ENCODE results near the gene GSTM1. TPM values are rescaled to one million over a fixed set of nuclear protein-coding genes. Genes with fewer than 3 reads are reported as not detected.
"Not testable (repeated sequence)": the region's sequence is repeated elsewhere in the genome, so short reads cannot be mapped to it uniquely, and the experiment has no call there.

GSTM1 gene
- total RNA-seq, 2 donors from 2014 or later = 19.5 TPM; not detected in 1

- Histone ChIP-seq H3K27ac (no peak overlapping the region), H3K9me3 (no peaks in the 10 kb centered on the region), H3K4me3 (no peak overlapping the region), H3K4me1 (peaks cover 23% of the 10 kb centered on the region), H3K27me3 (no peaks in the 10 kb centered on the region), H3K36me3 (replicated peaks in 1 of 2; ENCODE audit: insufficient read depth in 1 of 2, low read depth in 2 of 2) (no peaks in the 10 kb centered on the region)
- no peak for ATAC-seq
- no peak for DNase-seq
- TF ChIP-seq CTCF (IDR thresholded peaks at IDR 0.05) = no peak
- TF ChIP-seq POLR2A (IDR thresholded peaks at IDR 0.05) = no peak
- WGBS, 2 donors = 35 to 62% methylated on average over 1 of the region's 1 CpG
- intact Hi-C loops (cut with DNase I) = no loop called here
These were observed 22.9 kb upstream of the GSTM1 start for GRCh38 chr1:109664671-109665070.

- H3K27me3 ChIP-seq = no peaks in the 10 kb centered on the region
- peak; percentile 91 to 96 (median 93) for DNase-seq
- ATAC-seq = peak; percentile 99
- TF ChIP-seq POLR2A (IDR thresholded peaks at IDR 0.05) = peak in 1 of 3 donors; percentile 28
- no peak for TF ChIP-seq CTCF (IDR thresholded peaks at IDR 0.05)
- peak within 1 kb of the TSS in 3 of 4 donors; percentile 10 to 20 (median 16) for H3K27ac ChIP-seq
- H3K9me3 ChIP-seq = no peaks in the 10 kb centered on the region
- WGBS, 2 donors = 8 to 16% methylated on average over 10 to 22 of the region's 22 CpGs
- peaks cover 12% of the 10 kb centered on the region for H3K4me1 ChIP-seq
- intact Hi-C loops (cut with DNase I) = no loop called here
- H3K36me3 ChIP-seq (replicated peaks in 1 of 2; ENCODE audit: insufficient read depth in 1 of 2, low read depth in 2 of 2) = no peaks in the 10 kb centered on the region
- peak within 1 kb of the TSS; percentile 24 to 37 for H3K4me3 ChIP-seq
These were observed 20.0 kb upstream of the GSTM1 start, which contains the start of gene GSTM2 for GRCh38 chr1:109667452-109668122. Gene GSTM2 (plus strand): TSS chr1:109668057. CDS start chr1:109668116, 59 bp downstream.

- Histone ChIP-seq H3K27ac (peak overlapping the region in 2 of 4 donors; percentile 16 to 20), H3K4me1 (peaks cover 12% of the 10 kb centered on the region), H3K4me3 (peak overlapping the region; percentile 24 to 37), H3K27me3 (no peaks in the 10 kb centered on the region), H3K9me3 (no peaks in the 10 kb centered on the region), H3K36me3 (replicated peaks in 1 of 2; ENCODE audit: insufficient read depth in 1 of 2, low read depth in 2 of 2) (no peaks in the 10 kb centered on the region)
- intact Hi-C loops (cut with DNase I) = no loop called here
- WGBS, 2 donors = 0 to 4% methylated on average over 4 to 26 of the region's 26 CpGs
- TF ChIP-seq POLR2A (IDR thresholded peaks at IDR 0.05) (peak in 1 of 3 donors; percentile 3), CTCF (IDR thresholded peaks at IDR 0.05) (no peak)
- DNase-seq = peak in 3 of 4 donors; percentile 39 to 53 (median 42)
- peak; percentile 20 for ATAC-seq
These were observed 19.4 kb upstream of the GSTM1 start for GRCh38 chr1:109668123-109668775.

- WGBS, 2 donors = 84 to 95% methylated on average over 21 to 22 of the region's 22 CpGs
- no peaks in the 10 kb centered on the region for H3K27me3 ChIP-seq
- H3K27ac ChIP-seq = no peak overlapping the region
- no peak for DNase-seq
- no peak for ATAC-seq
- peaks cover 12% of the 10 kb centered on the region for H3K4me1 ChIP-seq
- no peaks in the 10 kb centered on the region for H3K36me3 ChIP-seq (replicated peaks in 1 of 2; ENCODE audit: insufficient read depth in 1 of 2, low read depth in 2 of 2)
- intact Hi-C loops (cut with DNase I) = no loop called here
- TF ChIP-seq POLR2A (IDR thresholded peaks at IDR 0.05) (no peak), CTCF (IDR thresholded peaks at IDR 0.05) (no peak)
- no peak overlapping the region for H3K4me3 ChIP-seq
- no peaks in the 10 kb centered on the region for H3K9me3 ChIP-seq
These were observed 18.2 kb upstream of the GSTM1 start for GRCh38 chr1:109669246-109669948.

DNA sequence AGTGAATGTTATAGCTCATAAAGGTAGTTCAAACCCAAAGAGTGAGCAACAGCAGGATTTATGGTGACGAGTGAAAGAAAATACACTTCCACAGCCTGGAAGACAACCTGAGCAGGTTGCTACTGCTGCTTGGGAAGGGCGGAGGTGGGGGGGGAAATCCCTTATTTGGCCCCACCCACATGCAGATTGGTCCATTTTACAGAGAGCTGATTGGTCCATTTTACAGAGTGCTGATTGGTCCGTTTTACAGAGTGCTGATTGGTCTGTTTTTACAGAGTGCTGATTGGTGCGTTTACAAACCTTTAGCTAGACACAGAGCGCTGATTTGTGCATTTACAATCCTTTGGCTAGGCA lies 17.7 kb upstream of the GSTM1 start:
- 90 to 92% methylated on average over 2 to 4 of the region's 5 CpGs for WGBS, 2 donors
- H3K27ac ChIP-seq; ATAC-seq; DNase-seq; H3K36me3 ChIP-seq (replicated peaks in 1 of 2; ENCODE audit: insufficient read depth in 1 of 2, low read depth in 2 of 2); H3K4me3 ChIP-seq; H3K9me3 ChIP-seq; intact Hi-C loops (cut with DNase I); H3K27me3 ChIP-seq: not testable (repeated sequence)
- peaks cover 12% of the 10 kb centered on the region for H3K4me1 ChIP-seq

Data from body of pancreas (tissue), 4 donors.